Naive thymus-derived CD4-positive, alpha-beta T cell (primary cell): Measurements from ENCODE around the gene ALDH3B1. TPM values are rescaled to one million over a fixed set of nuclear protein-coding genes. Genes with fewer than 3 reads are reported as not detected.

Experiments
- ATAC-seq: fragments of 150-1000 bp; cut with Tn5 transposase; 2 replicates; pipeline ENCODE4 v1.10.0; 2021; ENCODE audit warnings: mild to moderate bottlenecking, moderate library complexity
- CTCF ChIA-PET: fragments of 350-600 bp; sonication (Branson Sonifier 250); formaldehyde crosslinking; loops from one replicate; lab custom pipeline; 2021; ENCODE audit warnings: antibody characterized with exemption; lab: Charles Lee
- POLR2A ChIA-PET: fragments of 350-600 bp; sonication (Branson Sonifier 250); formaldehyde crosslinking; loops from one replicate; lab custom pipeline; 2021; ENCODE audit warnings: antibody characterized with exemption, inconsistent platforms; lab: Charles Lee
- DNase-seq, 9 donors: peaks; one replicate each; pipeline versions ENCODE4 v3.0.0 to v3.0.0-alpha.2; 2020 to 2022; ENCODE audit warnings: mixed read lengths in 1 of 9
- H3K27ac ChIP-seq: one replicate; pipeline ENCODE4 v1.7.0; 2013; ENCODE audit warnings: mild to moderate bottlenecking, low read depth, low read length, moderate library complexity
- H3K27me3 ChIP-seq, 2 donors: one replicate each; pipeline ENCODE4 v1.7.0; 2013; ENCODE audit warnings: low read length in 2 of 2, mild to moderate bottlenecking in 2 of 2, moderate library complexity in 2 of 2; ENCODE audit not compliant: control insufficient read depth in 2 of 2, insufficient read depth in 2 of 2
- H3K36me3 ChIP-seq, 3 experiments: 1 replicate in 2 of 3; 2 replicates in 1 of 3; pipeline ENCODE4 v1.7.0; 2013; ENCODE audit warnings: low read length in 3 of 3, mild to moderate bottlenecking in 3 of 3, moderate library complexity in 1 of 3; ENCODE audit not compliant: insufficient read depth in 3 of 3, control insufficient read depth in 2 of 3
- H3K4me1 ChIP-seq, 2 donors: one replicate each; pipeline ENCODE4 v1.7.0; 2013; ENCODE audit warnings: low read length in 2 of 2, mild to moderate bottlenecking in 2 of 2, moderate library complexity in 1 of 2; ENCODE audit not compliant: control insufficient read depth in 2 of 2, insufficient read depth in 2 of 2
- H3K4me3 ChIP-seq: 2 replicates; pipeline ENCODE4 v1.7.0; 2013; ENCODE audit warnings: mild to moderate bottlenecking, low read length
- H3K9me3 ChIP-seq, 3 experiments: 1 replicate in 2 of 3; 2 replicates in 1 of 3; pipeline ENCODE4 v1.7.0; 2013; ENCODE audit warnings: low read length in 3 of 3; ENCODE audit not compliant: control insufficient read depth in 2 of 3
- H3K27ac Mint-ChIP-seq, 9 donors: one replicate each; pipeline ENCODE4 v1.8.0; 2020 to 2022; ENCODE audit warnings: mixed read lengths in 9 of 9, mild to moderate bottlenecking in 8 of 9, moderate library complexity in 5 of 9, inconsistent platforms in 2 of 9
- H3K27me3 Mint-ChIP-seq, 5 donors: one replicate each; pipeline ENCODE4 v1.8.0; 2021 to 2022; ENCODE audit warnings: mixed read lengths in 5 of 5, mild to moderate bottlenecking in 1 of 5
- H3K36me3 Mint-ChIP-seq, 5 donors: one replicate each; pipeline ENCODE4 v1.8.0; 2020 to 2022; ENCODE audit warnings: mixed read lengths in 5 of 5, mild to moderate bottlenecking in 3 of 5, inconsistent platforms in 1 of 5
- H3K4me1 Mint-ChIP-seq, 7 donors: one replicate each; pipeline ENCODE4 v1.8.0; 2020 to 2022; ENCODE audit warnings: mixed read lengths in 7 of 7, mild to moderate bottlenecking in 3 of 7, inconsistent platforms in 1 of 7
- H3K4me3 Mint-ChIP-seq, 10 donors: one replicate each; pipeline ENCODE4 v1.8.0; 2020 to 2022; ENCODE audit warnings: mild to moderate bottlenecking in 10 of 10, mixed read lengths in 10 of 10, moderate library complexity in 6 of 10, inconsistent platforms in 2 of 10
- H3K9me3 Mint-ChIP-seq, 11 donors: one replicate each; pipeline ENCODE4 v1.8.0; 2020 to 2022; ENCODE audit warnings: mixed read lengths in 11 of 11, mild to moderate bottlenecking in 4 of 11, inconsistent platforms in 1 of 11, moderate library complexity in 1 of 11
- intact Hi-C, 2 donors: fragments of 100-400 bp; cut with micrococcal nuclease; formaldehyde crosslinking; loops; one replicate each; pipeline ENCODE4 v1.15.1; 2023
- polyA plus RNA-seq, 2 donors: library from polyadenylated mRNA; unstranded; fragments of 300-500 nt; fragmentation: Illumina TruSeq; gene quantifications; one replicate each; pipeline ENCODE4 v1.2.3, GENCODE V29; 2021
- total RNA-seq, 6 experiments: library from RNA in 5 of 6; stranded (reverse) in 5 of 6; gene quantifications; 1 replicate in 5 of 6; 2 replicates in 1 of 6; pipeline ENCODE4 v1.2.3 and lab custom pipeline; 2021 to 2026

ALDH3B1 gene
- total and polyA plus RNA-seq, 7 experiments from 2014 or later, result 0.05 to 29.5 (median 0.67) TPM; not detected in 2

DNA sequence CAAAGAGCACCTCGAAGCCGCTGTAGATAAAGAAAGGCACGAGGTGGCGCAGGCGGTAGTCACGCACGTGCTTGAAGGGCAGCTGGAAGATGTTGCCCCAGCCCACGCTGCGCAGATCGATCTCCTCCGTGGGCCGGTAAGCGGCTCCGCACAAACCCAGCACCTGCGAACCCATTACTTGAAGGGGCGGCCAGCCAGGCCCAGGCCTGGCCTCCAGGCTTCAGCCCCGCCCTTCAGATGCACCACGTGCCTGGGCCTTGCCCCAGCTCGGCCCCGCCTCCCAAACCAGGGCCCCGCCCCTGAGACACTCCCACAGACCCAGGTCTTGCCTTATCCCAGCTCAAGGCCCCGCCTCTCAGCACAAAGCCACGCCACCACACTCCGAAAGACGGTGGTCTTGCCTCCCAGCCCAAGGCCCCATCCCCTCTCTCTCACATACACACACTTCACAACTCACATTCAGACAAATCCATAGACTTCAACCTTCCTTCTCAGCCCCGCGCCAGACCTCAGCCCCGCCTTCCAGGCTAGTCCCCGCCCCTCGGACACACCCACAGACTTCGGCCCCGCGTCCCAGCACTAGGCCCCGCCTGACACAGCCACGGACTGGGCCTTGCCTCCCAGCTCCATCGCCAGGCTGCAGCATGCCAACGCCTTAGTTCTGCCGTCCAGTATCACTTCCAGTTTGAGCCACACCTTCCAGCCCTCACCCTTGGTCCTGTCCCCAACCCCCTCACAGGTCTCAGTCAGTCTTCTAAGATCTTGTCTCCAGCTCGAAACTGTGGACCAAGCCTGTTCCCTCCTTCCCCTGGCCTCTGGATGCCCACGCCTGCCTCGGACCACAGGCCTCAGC is 13.3 kb upstream of the ALDH3B1 start:
- intact Hi-C loops, result no loop called here
- Mint-ChIP-seq H3K27me3 (no peaks in the 10 kb centered on the region), H3K4me1 (peaks cover 13 to 30% (median 26%) of the 10 kb centered on the region in 7 donors), H3K4me3 (no peak overlapping the region), H3K27ac (peak overlapping the region in 2 of 9 donors; percentile 36 to 48), H3K36me3 (peaks cover 0 to 14% (median 0%) of the 10 kb centered on the region in 5 donors), H3K9me3 (no peaks in the 10 kb centered on the region)
- Histone ChIP-seq H3K27me3 (no peaks in the 10 kb centered on the region), H3K27ac (no peak overlapping the region), H3K4me1 (peaks cover 0 to 6% of the 10 kb centered on the region in 2 donors), H3K4me3 (no peak overlapping the region), H3K36me3 (no peaks in the 10 kb centered on the region), H3K9me3 (no peaks in the 10 kb centered on the region)
- CTCF ChIA-PET, result no interaction called here
- peak in 4 of 9 donors; percentile 17 to 61 (median 36) for DNase-seq
- POLR2A ChIA-PET, result no interaction called here
- ATAC-seq, result peak; percentile 96

- Histone ChIP-seq H3K4me1 (peaks cover 0 to 6% of the 10 kb centered on the region in 2 donors), H3K27me3 (no peaks in the 10 kb centered on the region), H3K27ac (no peak overlapping the region), H3K4me3 (no peak overlapping the region), H3K9me3 (no peaks in the 10 kb centered on the region), H3K36me3 (no peaks in the 10 kb centered on the region)
- DNase-seq, result no peak
- no peak for ATAC-seq
- Mint-ChIP-seq H3K27me3 (no peaks in the 10 kb centered on the region), H3K27ac (peak overlapping the region in 1 of 9 donors; percentile 48), H3K36me3 (peaks cover 0 to 14% (median 0%) of the 10 kb centered on the region in 5 donors), H3K4me3 (peak overlapping the region in 2 of 10 donors; percentile 12 to 47), H3K9me3 (no peaks in the 10 kb centered on the region), H3K4me1 (peaks cover 18 to 34% (median 26%) of the 10 kb centered on the region in 7 donors)
- ChIA-PET POLR2A (no interaction called here), CTCF (no interaction called here)
- intact Hi-C loops, result no loop called here
Observed at GRCh38 chr11:67997475-67997921, 12.6 kb upstream of the ALDH3B1 start.

- Mint-ChIP-seq H3K36me3 (peaks cover 0 to 14% (median 0%) of the 10 kb centered on the region in 5 donors), H3K4me3 (peak overlapping the region in 3 of 10 donors; percentile 47 to 77 (median 64)), H3K9me3 (no peaks in the 10 kb centered on the region), H3K4me1 (peaks cover 24 to 40% (median 31%) of the 10 kb centered on the region in 7 donors), H3K27me3 (no peaks in the 10 kb centered on the region), H3K27ac (peak overlapping the region in 6 of 9 donors; percentile 4 to 78 (median 44))
- ChIA-PET POLR2A (no interaction called here), CTCF (no interaction called here)
- DNase-seq, result no peak
- Histone ChIP-seq H3K27ac (no peak overlapping the region), H3K27me3 (no peaks in the 10 kb centered on the region), H3K4me1 (peaks cover 0 to 6% of the 10 kb centered on the region in 2 donors), H3K9me3 (no peaks in the 10 kb centered on the region), H3K36me3 (no peaks in the 10 kb centered on the region), H3K4me3 (no peak overlapping the region)
- ATAC-seq, result no peak
- intact Hi-C loops, result no loop called here
Observed at GRCh38 chr11:67998150-67999045, 11.7 kb upstream of the ALDH3B1 start.

DNA sequence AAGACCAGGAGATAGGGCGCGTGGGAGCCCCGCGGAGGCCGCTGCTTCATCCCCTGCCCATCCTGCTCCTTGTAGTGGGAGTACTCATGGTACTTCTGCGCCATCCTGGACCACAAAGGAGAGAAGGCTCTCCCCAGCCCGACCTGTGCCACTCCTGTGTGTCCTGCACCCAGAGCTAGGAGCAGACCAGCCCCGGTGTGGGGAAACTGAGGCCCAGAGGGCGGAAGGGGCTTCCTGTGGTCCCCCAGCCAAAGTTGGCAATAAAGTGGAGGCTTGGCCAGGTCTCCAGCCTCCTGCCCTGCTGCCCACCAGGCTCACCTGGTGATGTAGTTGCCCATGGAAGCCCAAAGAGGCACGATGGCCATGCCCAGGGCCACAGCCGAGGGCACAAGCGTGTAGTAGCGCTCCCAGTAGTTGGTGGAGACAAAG is 10.9 kb upstream of the ALDH3B1 start:
- Mint-ChIP-seq H3K4me1 (peaks cover 20 to 35% (median 29%) of the 10 kb centered on the region in 7 donors), H3K27me3 (no peaks in the 10 kb centered on the region), H3K4me3 (no peak overlapping the region), H3K27ac (no peak overlapping the region), H3K9me3 (no peaks in the 10 kb centered on the region), H3K36me3 (peaks cover 0 to 14% (median 0%) of the 10 kb centered on the region in 5 donors)
- Histone ChIP-seq H3K36me3 (no peaks in the 10 kb centered on the region), H3K4me1 (peaks cover 2 to 9% of the 10 kb centered on the region in 2 donors), H3K27ac (no peak overlapping the region), H3K9me3 (no peaks in the 10 kb centered on the region), H3K27me3 (no peaks in the 10 kb centered on the region), H3K4me3 (no peak overlapping the region)
- intact Hi-C loops, result no loop called here
- ChIA-PET POLR2A (no interaction called here), CTCF (no interaction called here)
- no peak for ATAC-seq
- DNase-seq, result no peak

- Mint-ChIP-seq H3K36me3 (peaks cover 0 to 14% (median 0%) of the 10 kb centered on the region in 5 donors), H3K27ac (no peak overlapping the region), H3K27me3 (no peaks in the 10 kb centered on the region), H3K4me1 (peaks cover 18 to 38% (median 28%) of the 10 kb centered on the region in 7 donors), H3K4me3 (no peak overlapping the region), H3K9me3 (no peaks in the 10 kb centered on the region)
- H3K9me3 ChIP-seq, result no peaks in the 10 kb centered on the region
- ATAC-seq, result no peak
- peaks cover 6 to 13% of the 10 kb centered on the region in 2 donors for H3K4me1 ChIP-seq
- H3K27me3 ChIP-seq, result no peaks in the 10 kb centered on the region
- POLR2A ChIA-PET, result no interaction called here
- no peak for DNase-seq
- no peaks in the 10 kb centered on the region for H3K36me3 ChIP-seq
- CTCF ChIA-PET, result no interaction called here
- intact Hi-C loops, result loop anchor here (5.0 to 10.0 kb wide), 3 partner anchors 123 to 275 kb away; partner anchors contain the start of genes CHKA (in 2 of the 2) and C11orf24 (in 1 of the 2)
- no peak overlapping the region for H3K4me3 ChIP-seq
- H3K27ac ChIP-seq, result no peak overlapping the region
Observed at GRCh38 chr11:67999704-68000103, 10.4 kb upstream of the ALDH3B1 start.

DNA sequence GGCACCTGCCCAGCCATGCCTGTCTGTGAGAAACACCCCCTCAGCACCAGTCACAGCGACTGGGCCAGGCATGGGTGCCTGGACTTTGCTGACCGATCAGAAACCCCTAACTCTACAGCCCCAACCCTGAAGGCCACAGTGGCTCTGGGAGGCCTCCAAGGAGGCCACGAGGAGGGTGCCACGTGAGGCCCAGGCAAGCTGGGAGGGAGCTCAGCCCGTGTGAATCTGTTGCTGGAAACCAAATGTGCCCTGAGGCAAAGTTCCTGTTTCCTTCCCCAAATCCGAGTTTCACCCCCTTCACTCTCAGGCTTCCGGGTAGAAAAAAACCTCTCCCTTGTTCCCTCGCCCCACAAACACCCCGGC is 7.6 kb upstream of the ALDH3B1 start:
- intact Hi-C loops, result loop anchor here (5.0 to 10.0 kb wide), 3 partner anchors 120 to 272 kb away; partner anchors contain the start of genes CHKA (in 2 of the 2) and C11orf24 (in 1 of the 2)
- CTCF ChIA-PET, result interaction anchor here (0.7 to 1.4 kb wide), 2 partner anchors 47 to 897 kb away, joined by 4 to 7 read pairs; no protein-coding TSS in a partner anchor
- Histone ChIP-seq H3K9me3 (no peaks in the 10 kb centered on the region), H3K27me3 (no peaks in the 10 kb centered on the region), H3K4me3 (no peak overlapping the region), H3K4me1 (peaks cover 6 to 14% of the 10 kb centered on the region in 2 donors), H3K36me3 (no peaks in the 10 kb centered on the region), H3K27ac (no peak overlapping the region)
- Mint-ChIP-seq H3K27me3 (no peaks in the 10 kb centered on the region), H3K4me1 (peaks cover 8 to 35% (median 26%) of the 10 kb centered on the region in 7 donors), H3K27ac (peak overlapping the region in 8 of 9 donors; percentile 74 to 89 (median 80)), H3K4me3 (peak overlapping the region; percentile 78 to 90 (median 84)), H3K36me3 (peaks cover 0 to 5% (median 0%) of the 10 kb centered on the region in 5 donors), H3K9me3 (peaks cover 0 to 1% (median 0%) of the 10 kb centered on the region in 11 donors)
- DNase-seq (no peak), ATAC-seq (no peak)
- POLR2A ChIA-PET, result interaction anchor here (0.7 to 1.5 kb wide), 3 partner anchors 8 to 36 kb away, joined by 3 to 5 read pairs (median 3); partner anchors contain the start of genes NDUFS8 and TCIRG1
